Mucosa of rectum (tissue), 2 donors: Measurements from ENCODE around the gene CCNY.

Experiments
- H3K27ac ChIP-seq, 2 donors: one replicate each; pipeline ENCODE4 v1.7.0; 2013; ENCODE audit warnings: inconsistent platforms in 2 of 2, low read depth in 2 of 2, low read length in 2 of 2
- H3K27me3 ChIP-seq, 2 donors: one replicate each; pipeline ENCODE4 v1.7.0; 2013; ENCODE audit warnings: low read length in 2 of 2; ENCODE audit not compliant: control insufficient read depth in 2 of 2, insufficient read depth in 2 of 2
- H3K36me3 ChIP-seq, 2 donors: one replicate each; pipeline ENCODE4 v1.7.0; 2013; ENCODE audit warnings: low read length in 2 of 2; ENCODE audit not compliant: control insufficient read depth in 2 of 2, insufficient read depth in 2 of 2
- H3K4me1 ChIP-seq, 2 donors: one replicate each; pipeline ENCODE4 v1.7.0; 2013; ENCODE audit warnings: low read length in 2 of 2, mild to moderate bottlenecking in 1 of 2; ENCODE audit not compliant: control insufficient read depth in 2 of 2, insufficient read depth in 2 of 2
- H3K4me3 ChIP-seq, 2 donors: one replicate each; pipeline ENCODE4 v1.7.0; 2013; ENCODE audit warnings: low read length in 2 of 2
- H3K9ac ChIP-seq, 2 donors: one replicate each; pipeline ENCODE4 v1.7.0; 2013; ENCODE audit warnings: low read length in 2 of 2, low read depth in 1 of 2, mild to moderate bottlenecking in 1 of 2
- H3K9me3 ChIP-seq, 2 donors: one replicate each; pipeline ENCODE4 v1.7.0; 2013; ENCODE audit warnings: low read length in 2 of 2; ENCODE audit not compliant: control insufficient read depth in 2 of 2
- donor health status: healthy.
- donor health status: Normal muscosa, but diverticular disease.

CCNY gene

DNA sequence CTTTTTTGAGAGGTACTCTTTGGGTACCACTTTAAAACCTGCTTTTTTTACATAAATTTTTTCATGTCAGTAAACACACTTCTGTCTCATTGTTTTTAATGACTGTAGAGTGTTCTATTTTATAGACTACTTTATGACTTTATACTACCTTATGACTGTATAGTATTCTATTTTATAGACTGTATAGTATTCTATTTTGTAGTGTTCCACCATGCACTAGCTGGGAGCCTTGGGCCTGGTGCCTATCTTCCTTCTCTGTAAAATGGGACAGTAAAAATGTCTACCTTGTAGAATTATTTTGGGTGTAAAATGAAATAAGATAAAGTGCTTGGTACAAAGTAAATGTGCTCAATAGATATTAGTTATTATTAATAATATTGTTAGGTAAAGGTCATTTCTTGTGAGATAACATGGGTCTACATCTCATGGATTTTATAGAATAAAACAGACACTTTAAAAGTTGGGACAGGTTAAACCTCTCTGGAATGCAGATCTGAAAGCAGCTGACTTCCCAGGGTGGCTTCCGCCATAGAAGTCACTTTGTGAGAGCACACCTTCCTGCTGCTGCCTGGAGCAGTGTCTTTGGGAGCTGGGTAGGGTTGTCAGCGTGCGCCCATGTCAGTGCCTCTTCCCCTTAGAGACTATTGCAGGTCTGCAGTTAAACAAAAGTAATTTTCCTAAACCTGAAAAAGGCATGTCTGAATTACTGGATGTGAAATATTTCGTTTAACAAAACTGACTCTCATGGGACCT is 31.0 kb downstream of the CCNY start:
- Histone ChIP-seq H3K36me3 (no peaks in the 10 kb centered on the region), H3K27me3 (no peaks in the 10 kb centered on the region), H3K9ac (no peak overlapping the region), H3K4me1 (peaks cover 9 to 20% of the 10 kb centered on the region in 2 donors), H3K27ac (no peak overlapping the region), H3K4me3 (no peak overlapping the region), H3K9me3 (no peaks in the 10 kb centered on the region)

GRCh38 chr10:35367982-35368381 is 31.7 kb downstream of the CCNY start:
- Histone ChIP-seq H3K9ac (no peak overlapping the region), H3K27me3 (no peaks in the 10 kb centered on the region), H3K4me1 (peaks cover 9 to 20% of the 10 kb centered on the region in 2 donors), H3K36me3 (no peaks in the 10 kb centered on the region), H3K27ac (no peak overlapping the region), H3K9me3 (no peaks in the 10 kb centered on the region), H3K4me3 (no peak overlapping the region)

DNA sequence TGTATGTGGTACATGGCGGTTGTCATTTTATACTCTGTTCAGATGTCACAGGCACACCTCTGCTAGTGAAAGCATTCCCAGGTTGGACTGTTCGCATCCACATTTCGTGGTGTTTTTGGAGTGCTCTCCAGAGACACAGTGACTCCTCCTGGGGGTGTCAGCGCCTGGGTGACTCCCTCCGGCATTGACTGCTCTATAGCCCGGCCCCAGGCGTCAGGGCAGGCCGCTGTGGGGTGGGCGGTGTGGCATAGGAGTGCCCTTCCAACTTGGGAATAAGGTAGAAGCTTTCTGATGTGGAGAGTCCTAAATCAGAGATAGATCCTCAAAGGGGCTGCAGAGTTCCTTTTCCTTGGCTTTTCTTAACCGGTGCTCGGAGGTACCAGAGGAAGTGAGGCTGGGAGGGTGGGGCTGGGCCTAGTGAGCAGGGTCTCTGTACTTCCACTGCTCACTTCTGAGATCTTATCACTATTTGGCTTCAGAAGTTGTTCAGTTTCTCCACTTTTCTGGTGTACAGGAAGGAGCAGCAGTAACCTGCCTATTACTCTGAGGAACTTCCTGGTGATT is 32.3 kb downstream of the CCNY start:
- Histone ChIP-seq H3K4me1 (peaks cover 9 to 20% of the 10 kb centered on the region in 2 donors), H3K9ac (no peak overlapping the region)

DNA sequence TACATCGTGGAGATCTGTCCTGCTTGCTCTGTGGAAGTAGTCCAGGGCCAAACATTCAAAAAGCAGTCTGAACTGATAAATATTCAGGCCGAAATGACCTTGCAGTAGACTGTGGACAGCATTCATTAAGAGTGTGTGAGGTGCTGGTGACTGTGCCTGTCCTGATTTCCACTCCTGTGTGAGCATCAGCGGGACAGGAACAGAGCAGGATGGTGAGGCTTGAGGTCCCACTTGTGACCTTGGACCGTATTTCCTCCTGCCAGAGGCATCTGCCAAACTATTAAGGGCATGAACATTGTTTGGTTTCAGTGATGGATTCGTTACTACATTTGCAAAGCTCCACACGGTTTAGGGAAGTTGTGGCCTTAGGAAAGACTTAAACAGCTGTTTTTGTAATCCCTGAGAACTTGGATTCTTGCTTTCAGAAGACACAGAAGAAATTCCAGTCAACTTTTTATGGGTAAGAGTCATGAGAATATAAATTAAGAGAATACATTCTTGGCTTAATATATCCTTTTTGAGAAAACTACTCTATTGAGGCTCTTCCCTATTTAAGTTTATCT is 32.8 kb downstream of the CCNY start:
- Histone ChIP-seq H3K4me3 (no peak overlapping the region), H3K4me1 (peaks cover 9 to 20% of the 10 kb centered on the region in 2 donors), H3K36me3 (no peaks in the 10 kb centered on the region), H3K27ac (peak overlapping the region in 1 of 2 donors; percentile 13), H3K27me3 (no peaks in the 10 kb centered on the region), H3K9ac (no peak overlapping the region), H3K9me3 (no peaks in the 10 kb centered on the region)

More for the DNA sequence above, 32.3 kb downstream of the CCNY start:
- no peaks in the 10 kb centered on the region for H3K36me3 ChIP-seq
- H3K4me3 ChIP-seq = no peak overlapping the region
- H3K27me3 ChIP-seq = no peaks in the 10 kb centered on the region
- no peaks in the 10 kb centered on the region for H3K9me3 ChIP-seq
- H3K27ac ChIP-seq = peak overlapping the region in 1 of 2 donors; percentile 13

GRCh38 chr10:35371731-35372130 is 35.4 kb downstream of the CCNY start:
- Histone ChIP-seq H3K9me3 (no peaks in the 10 kb centered on the region), H3K27ac (no peak overlapping the region), H3K9ac (no peak overlapping the region), H3K4me3 (no peak overlapping the region), H3K4me1 (peaks cover 9 to 13% of the 10 kb centered on the region in 2 donors), H3K27me3 (no peaks in the 10 kb centered on the region), H3K36me3 (no peaks in the 10 kb centered on the region)

DNA sequence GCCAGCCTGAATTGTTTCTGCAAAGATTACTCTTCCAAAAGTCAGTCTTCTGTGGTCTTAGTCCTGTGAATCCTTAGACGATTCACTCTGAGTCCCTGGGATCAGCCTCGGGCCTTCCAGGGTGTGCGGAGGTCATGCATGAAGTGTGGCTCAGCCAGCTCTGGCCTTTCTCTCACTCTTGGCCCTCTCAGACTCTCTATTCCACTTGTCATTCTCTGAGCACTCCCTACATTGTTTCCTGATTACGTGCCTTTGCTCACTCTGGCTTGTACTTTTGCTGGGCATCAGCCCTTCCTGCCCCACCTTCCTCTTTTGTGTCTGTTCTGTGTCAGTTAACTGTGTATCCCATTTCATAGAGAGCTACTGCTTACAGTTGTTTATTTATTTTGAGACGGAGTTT is 36.0 kb downstream of the CCNY start:
- Histone ChIP-seq H3K9me3 (no peaks in the 10 kb centered on the region), H3K27ac (no peak overlapping the region), H3K4me3 (no peak overlapping the region), H3K4me1 (peaks cover 9 to 13% of the 10 kb centered on the region in 2 donors), H3K27me3 (no peaks in the 10 kb centered on the region), H3K36me3 (no peaks in the 10 kb centered on the region), H3K9ac (no peak overlapping the region)

- H3K9ac ChIP-seq = no peak overlapping the region
- H3K4me1 ChIP-seq = peaks cover 0 to 8% of the 10 kb centered on the region in 2 donors
- H3K27me3 ChIP-seq = no peaks in the 10 kb centered on the region
- no peaks in the 10 kb centered on the region for H3K36me3 ChIP-seq
- H3K9me3 ChIP-seq = no peaks in the 10 kb centered on the region
- H3K4me3 ChIP-seq = no peak overlapping the region
- H3K27ac ChIP-seq = no peak overlapping the region
These were observed 38.9 kb downstream of the CCNY start for GRCh38 chr10:35375091-35375765.

DNA sequence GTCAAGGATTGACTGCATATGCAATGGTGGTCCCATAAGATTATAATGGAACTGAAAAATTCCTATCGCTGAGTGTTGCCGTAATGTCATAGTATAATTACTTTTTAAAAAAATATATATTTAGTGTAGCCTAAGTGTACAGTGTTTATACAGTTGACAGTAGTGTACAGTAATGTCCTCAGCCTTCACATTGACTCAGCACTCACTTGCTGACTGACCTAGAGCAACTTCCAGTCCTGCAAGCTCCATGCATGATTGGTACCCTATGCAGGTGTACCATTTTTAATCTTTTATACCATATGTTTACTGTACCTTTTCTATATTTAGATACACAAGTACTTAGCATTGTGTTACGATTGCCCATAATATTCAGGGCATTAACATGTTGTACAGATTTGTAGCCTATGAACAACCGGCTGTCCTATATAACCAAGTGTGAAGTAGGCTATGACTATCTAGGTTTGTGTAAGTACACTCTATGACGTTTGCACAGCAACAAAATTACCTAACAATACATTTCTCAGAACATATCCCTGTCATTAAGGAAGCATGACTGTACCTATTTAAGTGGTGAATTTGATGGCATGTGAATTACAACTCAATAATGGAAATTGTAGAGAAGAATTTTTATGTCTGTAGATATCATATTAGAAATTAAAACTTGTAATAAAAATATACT is 40.9 kb downstream of the CCNY start:
- Histone ChIP-seq H3K27ac (no peak overlapping the region), H3K9me3 (no peaks in the 10 kb centered on the region), H3K4me1 (peaks cover 0 to 4% of the 10 kb centered on the region in 2 donors), H3K27me3 (no peaks in the 10 kb centered on the region), H3K4me3 (no peak overlapping the region), H3K9ac (no peak overlapping the region), H3K36me3 (no peaks in the 10 kb centered on the region)

DNA sequence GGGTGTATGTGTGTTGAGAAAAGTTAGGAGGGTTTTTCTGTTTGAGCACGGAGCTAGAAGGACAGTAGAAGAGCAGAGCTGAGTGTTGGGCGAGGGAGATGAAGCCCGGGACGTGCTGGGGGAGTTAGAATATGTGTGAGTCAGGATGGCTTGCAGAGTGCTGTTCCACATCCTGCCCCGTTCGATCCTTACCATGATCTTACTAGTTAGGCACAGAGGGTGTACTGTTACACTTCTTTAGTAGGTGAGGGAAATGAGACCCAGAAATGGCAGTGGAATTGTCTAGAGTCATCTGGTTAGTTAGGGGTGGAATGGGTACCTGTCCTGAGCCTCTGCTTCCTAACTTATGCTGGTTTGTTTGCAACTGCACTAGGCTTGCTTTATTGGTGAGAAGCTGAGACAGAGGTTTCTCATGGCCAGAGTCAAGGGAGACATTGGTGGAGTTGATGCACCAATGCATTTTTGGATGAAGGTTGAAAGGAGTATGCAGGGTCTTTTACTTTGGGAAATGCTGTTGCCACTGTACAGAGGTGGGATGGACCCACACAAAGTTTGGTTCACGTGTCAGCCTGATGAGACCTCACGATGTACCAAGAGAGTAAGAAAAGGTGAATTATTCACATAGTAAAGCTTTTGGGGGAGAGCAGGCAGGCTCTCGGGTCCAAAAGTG is 42.4 kb downstream of the CCNY start:
- Histone ChIP-seq H3K27me3 (no peaks in the 10 kb centered on the region), H3K4me1 (peaks cover 0 to 3% of the 10 kb centered on the region in 2 donors), H3K27ac (no peak overlapping the region)

More for the DNA sequence above, 42.4 kb downstream of the CCNY start:
- Histone ChIP-seq H3K9me3 (no peaks in the 10 kb centered on the region), H3K4me3 (no peak overlapping the region), H3K36me3 (no peaks in the 10 kb centered on the region), H3K9ac (no peak overlapping the region)
